Common myeloid progenitor, CD34-positive (primary cell): ENCODE data around the gene MEA1.
"Not testable (repeated sequence)": the region's sequence is repeated elsewhere in the genome, so short reads cannot be mapped to it uniquely, and the experiment has no call there.

Source experiments
- CTCF ChIA-PET: fragments of 350-600 bp; sonication (Branson Sonifier 250); formaldehyde crosslinking; loops from one replicate; lab custom pipeline; 2021; ENCODE audit warnings: antibody characterized with exemption; lab: Charles Lee
- POLR2A ChIA-PET: fragments of 350-600 bp; sonication (Branson Sonifier 250); formaldehyde crosslinking; loops from one replicate; lab custom pipeline; 2021; ENCODE audit warnings: antibody characterized with exemption; lab: Charles Lee
- DNase-seq, 3 donors: peaks; one replicate each; pipeline versions ENCODE4 v3.0.0 to v3.0.0-alpha.2; 2013
- H3K27ac ChIP-seq, 2 experiments: 1 replicate in 1 of 2; 2 replicates in 1 of 2; pipeline ENCODE4 v1.7.0; 2013; ENCODE audit warnings: inconsistent platforms in 2 of 2, low read length in 2 of 2, mild to moderate bottlenecking in 2 of 2, low read depth in 1 of 2, moderate library complexity in 1 of 2; ENCODE audit not compliant: severe bottlenecking in 2 of 2, insufficient read depth in 1 of 2, poor library complexity in 1 of 2
- H3K27me3 ChIP-seq, 5 experiments: replicated peaks in 2 of 5; 1 replicate in 3 of 5; 2 replicates in 2 of 5; pipeline versions ENCODE4 v1.6.1 to v1.7.0; 2013; ENCODE audit warnings: low read length in 4 of 5, mild to moderate bottlenecking in 2 of 5, moderate library complexity in 2 of 5, inconsistent platforms in 1 of 5; ENCODE audit not compliant: insufficient read depth in 5 of 5, control insufficient read depth in 4 of 5
- H3K36me3 ChIP-seq, 4 experiments: 1 replicate in 2 of 4; 2 replicates in 2 of 4; pipeline versions ENCODE4 v1.6.1 to v1.7.0; 2013; ENCODE audit warnings: low read length in 3 of 4, control low read depth in 1 of 4, mild to moderate bottlenecking in 1 of 4; ENCODE audit not compliant: control insufficient read depth in 4 of 4, insufficient read depth in 4 of 4
- H3K4me1 ChIP-seq, 4 experiments: 1 replicate in 3 of 4; 2 replicates in 1 of 4; pipeline versions ENCODE4 v1.6.1 to v1.7.1; 2013; ENCODE audit warnings: low read length in 3 of 4, mild to moderate bottlenecking in 3 of 4, control low read depth in 1 of 4, inconsistent platforms in 1 of 4, moderate library complexity in 1 of 4; ENCODE audit not compliant: control insufficient read depth in 4 of 4, insufficient read depth in 4 of 4; ENCODE audit errors: control extremely low read depth in 1 of 4
- H3K4me3 ChIP-seq, 7 experiments: 1 replicate in 4 of 7; 2 replicates in 3 of 7; pipeline versions ENCODE4 v1.5.1 to v1.7.0; 2013; ENCODE audit warnings: mild to moderate bottlenecking in 7 of 7, low read length in 6 of 7, moderate library complexity in 6 of 7, inconsistent platforms in 2 of 7, low read depth in 2 of 7, control low read depth in 1 of 7; ENCODE audit not compliant: insufficient read depth in 4 of 7, control insufficient read depth in 1 of 7; ENCODE audit errors: extremely low read depth in 1 of 7
- H3K9me3 ChIP-seq, 5 experiments: 1 replicate in 4 of 5; 2 replicates in 1 of 5; pipeline versions ENCODE4 v1.6.1 to v1.7.1; 2013; ENCODE audit warnings: low read length in 4 of 5, mild to moderate bottlenecking in 2 of 5, inconsistent platforms in 1 of 5, low read depth in 1 of 5, moderate library complexity in 1 of 5; ENCODE audit not compliant: control insufficient read depth in 4 of 5, insufficient read depth in 2 of 5; ENCODE audit errors: control extremely low read depth in 1 of 5
- WGBS: methylation state at CpG from one replicate; pipeline ENCODE4 v1.1.5; 2013; ENCODE audit not compliant: insufficient coverage; 5-methylcytosine and 5-hydroxymethylcytosine counted together

The MEA1 gene

DNA sequence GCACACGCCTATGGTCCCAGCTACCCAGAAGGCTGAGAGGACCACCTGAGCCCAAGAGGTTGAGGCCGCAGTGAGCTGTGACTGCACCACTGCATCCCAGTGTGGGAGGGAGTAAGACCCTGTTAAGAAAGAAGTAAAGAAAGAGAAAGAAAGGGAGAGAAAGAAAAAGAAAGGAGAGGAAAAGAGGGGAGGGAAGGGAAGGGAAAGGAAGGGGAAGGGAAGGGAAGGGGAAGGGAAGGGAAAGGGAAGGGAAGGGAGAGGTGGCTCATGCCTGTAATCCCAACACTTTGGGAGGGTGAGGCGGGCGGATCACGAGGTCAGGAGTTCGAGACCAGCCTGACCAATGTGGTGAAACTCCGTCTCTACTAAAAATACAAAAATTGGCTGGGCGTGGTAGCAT, 27.7 kb upstream of the MEA1 start:
- H3K4me1 ChIP-seq, H3K27me3 ChIP-seq, POLR2A ChIA-PET, H3K4me3 ChIP-seq, H3K27ac ChIP-seq, DNase-seq, H3K9me3 ChIP-seq: not testable (repeated sequence)
- H3K36me3 ChIP-seq, result peaks cover 4 to 83% (median 57%) of the 10 kb centered on the region in 4 experiments
- CTCF ChIA-PET, result interaction anchor here (0.6 kb wide), 1 partner anchor 380 kb away, joined by 4 read pairs; no protein-coding TSS in a partner anchor
- WGBS, result 100% methylated on average over 4 of the region's 8 CpGs

DNA sequence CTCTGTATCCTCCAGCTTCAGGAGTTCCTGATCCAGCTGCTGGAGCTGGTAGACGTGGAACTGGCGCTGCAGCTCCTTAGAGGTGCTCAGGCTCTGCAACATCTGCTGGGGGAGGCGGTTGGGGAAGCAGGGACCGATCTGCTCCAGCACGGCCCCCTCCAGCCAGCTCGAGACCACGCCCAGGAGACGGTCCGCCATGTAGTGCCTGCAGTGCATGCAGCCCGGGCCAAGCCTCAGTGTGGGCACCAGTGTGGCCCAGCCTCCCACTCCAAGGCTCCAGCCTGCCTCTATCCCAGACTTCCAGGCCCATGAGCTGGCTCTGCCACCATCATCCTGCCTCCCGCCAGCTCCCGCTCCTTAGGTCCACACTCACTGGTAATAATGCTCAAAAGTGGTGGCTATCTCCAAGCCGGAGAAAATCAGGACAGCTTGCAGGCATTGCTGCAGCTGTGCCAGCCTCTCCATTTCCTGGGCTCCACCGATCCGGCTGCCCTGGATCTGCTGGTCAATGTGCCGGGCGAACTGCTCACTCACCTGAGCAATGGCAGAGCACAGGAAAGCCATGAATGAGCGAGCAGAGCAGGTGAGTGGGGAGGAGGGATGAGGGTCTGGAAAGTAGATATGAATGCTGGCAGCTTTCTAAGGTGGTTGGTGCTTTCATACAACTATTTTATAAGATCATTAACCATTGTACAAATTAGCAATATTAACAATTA, 27.0 kb upstream of the MEA1 start:
- H3K27me3 ChIP-seq, result no peaks in the 10 kb centered on the region
- POLR2A ChIA-PET, result no interaction called here
- DNase-seq, result no peak
- H3K9me3 ChIP-seq, result no peaks in the 10 kb centered on the region
- H3K4me3 ChIP-seq, result no peak overlapping the region
- H3K27ac ChIP-seq, result no peak overlapping the region
- peaks cover 0 to 5% (median 0%) of the 10 kb centered on the region in 4 experiments for H3K4me1 ChIP-seq
- H3K36me3 ChIP-seq, result peaks cover 4 to 81% (median 55%) of the 10 kb centered on the region in 4 experiments
- CTCF ChIA-PET, result interaction anchor here (1.4 kb wide), 1 partner anchor 103 kb away, joined by 3 read pairs; no protein-coding TSS in a partner anchor
- WGBS, result 94% methylated on average over 11 of the region's 18 CpGs

DNA sequence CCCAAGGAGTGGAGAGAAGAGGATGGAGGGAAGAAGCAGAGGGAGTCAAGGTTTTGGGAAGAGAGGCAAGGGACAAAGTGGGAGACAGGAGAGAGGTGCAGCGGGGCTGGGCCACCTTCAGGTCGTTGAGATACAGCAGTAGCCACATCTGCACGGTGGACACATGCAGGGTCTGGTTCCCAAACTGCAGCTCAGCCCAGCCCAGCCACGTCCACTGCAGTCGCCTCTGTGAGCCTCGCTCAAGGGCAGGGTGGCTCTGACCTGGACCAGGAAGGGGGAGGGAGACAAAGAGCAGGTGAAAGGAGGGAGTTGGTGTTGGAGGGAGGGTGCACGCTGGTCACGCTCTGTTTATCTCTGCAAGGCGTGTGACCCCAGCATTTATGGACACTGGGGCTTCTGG, 25.0 kb upstream of the MEA1 start:
- H3K9me3 ChIP-seq, result no peaks in the 10 kb centered on the region
- H3K4me1 ChIP-seq, result peaks cover 0 to 5% (median 0%) of the 10 kb centered on the region in 4 experiments
- H3K36me3 ChIP-seq, result peaks cover 6 to 80% (median 50%) of the 10 kb centered on the region in 4 experiments
- no peaks in the 10 kb centered on the region for H3K27me3 ChIP-seq
- CTCF ChIA-PET, result interaction anchor here (0.8 kb wide), 1 partner anchor 42 kb away, joined by 3 read pairs; no protein-coding TSS in a partner anchor
- H3K4me3 ChIP-seq, result no peak overlapping the region
- DNase-seq, result no peak
- H3K27ac ChIP-seq, result no peak overlapping the region
- POLR2A ChIA-PET, result no interaction called here
- 99% methylated on average over 9 of the region's 9 CpGs for WGBS

DNA sequence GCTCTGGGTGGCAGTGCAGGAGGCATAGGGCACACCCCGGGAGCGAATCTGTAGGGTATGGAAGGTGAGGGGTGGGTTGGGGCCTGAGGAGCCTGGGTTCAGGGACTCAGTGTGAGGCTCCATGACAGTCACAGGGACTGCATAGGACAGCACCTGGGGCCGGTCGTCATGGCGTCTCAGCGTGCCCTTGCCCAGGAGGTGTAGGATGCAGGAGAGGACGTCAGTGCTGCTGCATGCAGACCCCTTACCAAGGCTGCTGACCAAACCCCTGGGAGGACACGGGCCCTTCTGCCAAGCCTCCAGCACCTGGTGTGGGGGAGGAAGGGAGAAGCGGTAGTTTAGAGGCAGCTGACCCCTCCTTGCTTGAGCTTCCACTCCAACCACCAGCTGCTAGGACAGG, 24.0 kb upstream of the MEA1 start:
- H3K27ac ChIP-seq, result no peak overlapping the region
- H3K4me1 ChIP-seq, result peaks cover 0 to 5% (median 0%) of the 10 kb centered on the region in 4 experiments
- WGBS, result 100% methylated on average over 8 of the region's 9 CpGs
- DNase-seq, result no peak
- POLR2A ChIA-PET, result no interaction called here
- H3K9me3 ChIP-seq, result no peaks in the 10 kb centered on the region
- H3K4me3 ChIP-seq, result no peak overlapping the region
- CTCF ChIA-PET, result no interaction called here
- no peaks in the 10 kb centered on the region for H3K27me3 ChIP-seq
- H3K36me3 ChIP-seq, result peaks cover 6 to 78% (median 46%) of the 10 kb centered on the region in 4 experiments

DNA sequence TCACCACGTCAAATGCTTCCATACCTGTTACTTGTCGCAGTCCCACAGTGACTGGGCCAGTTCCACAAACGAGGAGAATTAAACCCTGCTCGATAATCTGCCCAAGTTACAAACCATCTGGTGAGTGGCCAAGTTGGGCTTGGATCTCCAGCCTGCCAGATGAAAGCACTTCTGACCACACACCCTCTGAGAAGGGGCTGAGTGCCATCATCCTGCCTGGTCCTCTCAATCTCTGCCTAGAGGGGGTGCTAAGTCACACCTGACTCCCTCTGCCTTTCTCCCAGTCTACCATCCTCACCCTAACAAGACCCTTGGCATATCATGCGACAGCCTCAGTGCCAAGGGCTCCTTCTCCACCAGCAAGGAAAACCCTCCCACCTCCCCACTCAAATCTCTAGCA, 23.5 kb upstream of the MEA1 start:
- H3K9me3 ChIP-seq, result no peaks in the 10 kb centered on the region
- H3K4me1 ChIP-seq, result peaks cover 0 to 5% (median 0%) of the 10 kb centered on the region in 4 experiments
- 96% methylated on average over 5 of the region's 5 CpGs for WGBS
- CTCF ChIA-PET, result interaction anchor here (0.6 kb wide), 1 partner anchor 57 kb away, joined by 4 read pairs; no protein-coding TSS in a partner anchor
- no peak for DNase-seq
- H3K36me3 ChIP-seq, result peaks cover 6 to 79% (median 48%) of the 10 kb centered on the region in 4 experiments
- POLR2A ChIA-PET, result no interaction called here
- H3K27ac ChIP-seq, result no peak overlapping the region
- no peak overlapping the region for H3K4me3 ChIP-seq
- H3K27me3 ChIP-seq, result no peaks in the 10 kb centered on the region

DNA sequence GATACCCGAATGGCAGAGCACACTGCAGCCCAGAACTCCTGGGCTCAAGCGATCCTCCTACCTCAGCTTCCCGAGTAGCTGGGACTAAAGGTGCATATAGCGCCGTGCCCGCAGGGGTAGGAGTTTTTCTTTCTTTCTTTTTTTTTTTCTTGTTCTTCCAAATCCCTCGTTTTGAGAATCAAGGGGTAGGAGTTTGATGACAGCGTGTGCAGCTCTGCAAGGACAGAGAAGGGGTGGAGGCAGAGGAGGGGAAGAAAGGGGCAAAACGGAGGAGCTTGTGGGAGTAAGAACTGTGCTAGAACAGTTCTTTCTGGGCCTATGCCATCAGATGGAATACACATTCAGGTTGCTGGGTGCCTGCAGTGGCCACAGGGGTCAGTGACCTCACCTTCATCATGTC, 23.0 kb upstream of the MEA1 start:
- no peak overlapping the region for H3K27ac ChIP-seq
- H3K9me3 ChIP-seq, result no peaks in the 10 kb centered on the region
- H3K27me3 ChIP-seq, result no peaks in the 10 kb centered on the region
- H3K4me1 ChIP-seq, result peaks cover 0 to 5% (median 0%) of the 10 kb centered on the region in 4 experiments
- 94% methylated on average over 8 of the region's 9 CpGs for WGBS
- ChIA-PET CTCF (interaction anchor here (0.6 to 1.1 kb wide), 2 partner anchors 58 to 137 kb away, joined by 3 to 4 read pairs; no protein-coding TSS in a partner anchor), POLR2A (no interaction called here)
- H3K4me3 ChIP-seq, result no peak overlapping the region
- no peak for DNase-seq
- H3K36me3 ChIP-seq, result peaks cover 4 to 82% (median 49%) of the 10 kb centered on the region in 4 experiments
